ENCODE results near the gene LIPA. TPM values are rescaled to one million over a fixed set of nuclear protein-coding genes. Genes with fewer than 3 reads are reported as not detected.
"Not testable (repeated sequence)": the region's sequence is repeated elsewhere in the genome, so short reads cannot be mapped to it uniquely, and the experiment has no call there.

LIPA gene
- polyA plus RNA-seq, 4 donors = 39.1 to 60.4 (median 47.1) TPM

GRCh38 chr10:89271532-89271931 is 20.0 kb upstream of the LIPA start:
- no peak for DNase-seq (ENCODE audit: low read depth in 4 of 4, low spot score in 2 of 4)

GRCh38 chr10:89270153-89270483 is 18.5 kb upstream of the LIPA start:
- DNase-seq (ENCODE audit: low read depth in 4 of 4, low spot score in 2 of 4) = no peak

- no peak for DNase-seq (ENCODE audit: low read depth in 4 of 4, low spot score in 2 of 4)
Measured at GRCh38 chr10:89269433-89270152, 18.0 kb upstream of the LIPA start.

GRCh38 chr10:89266721-89267453 is 15.3 kb upstream of the LIPA start:
- DNase-seq (ENCODE audit: low read depth in 4 of 4, low spot score in 2 of 4) = no peak

- no peak for DNase-seq (ENCODE audit: low read depth in 4 of 4, low spot score in 2 of 4)
Measured at GRCh38 chr10:89263531-89263930, 12.0 kb upstream of the LIPA start.

- no peak for DNase-seq (ENCODE audit: low read depth in 4 of 4, low spot score in 2 of 4)
Measured at GRCh38 chr10:89263091-89263490, 11.5 kb upstream of the LIPA start.

GRCh38 chr10:89262086-89263051 is 10.8 kb upstream of the LIPA start:
- no peak for DNase-seq (ENCODE audit: low read depth in 4 of 4, low spot score in 2 of 4)

- DNase-seq (ENCODE audit: low read depth in 4 of 4, low spot score in 2 of 4) = no peak
Measured at GRCh38 chr10:89258881-89259280, 7.3 kb upstream of the LIPA start.

- no peak for DNase-seq (ENCODE audit: low read depth in 4 of 4, low spot score in 2 of 4)
Measured at GRCh38 chr10:89257581-89257980, 6.0 kb upstream of the LIPA start.

- no peak for DNase-seq (ENCODE audit: low read depth in 4 of 4, low spot score in 2 of 4)
Measured at GRCh38 chr10:89256962-89257361, 5.4 kb upstream of the LIPA start.

GRCh38 chr10:89256340-89256739 is 4.8 kb upstream of the LIPA start:
- DNase-seq (ENCODE audit: low read depth in 4 of 4, low spot score in 2 of 4) = no peak

GRCh38 chr10:89255793-89256192 is 4.2 kb upstream of the LIPA start:
- no peak for DNase-seq (ENCODE audit: low read depth in 4 of 4, low spot score in 2 of 4)

GRCh38 chr10:89255091-89255579 is 3.6 kb upstream of the LIPA start:
- not testable (repeated sequence) for DNase-seq (ENCODE audit: low read depth in 4 of 4, low spot score in 2 of 4)

GRCh38 chr10:89252225-89252585 is 630 bp upstream of the LIPA start:
- DNase-seq (ENCODE audit: low read depth in 4 of 4, low spot score in 2 of 4) = no peak

- DNase-seq (ENCODE audit: low read depth in 4 of 4, low spot score in 2 of 4) = peak in 1 of 4 donors; percentile 13
Measured at GRCh38 chr10:89250865-89251408, 638 bp downstream of the LIPA start.

GRCh38 chr10:89248990-89249389 is 2.6 kb downstream of the LIPA start:
- no peak for DNase-seq (ENCODE audit: low read depth in 4 of 4, low spot score in 2 of 4)

- DNase-seq (ENCODE audit: low read depth in 4 of 4, low spot score in 2 of 4) = not testable (repeated sequence)
Measured at GRCh38 chr10:89247623-89248022, 4.0 kb downstream of the LIPA start.

GRCh38 chr10:89245802-89246201 is 5.8 kb downstream of the LIPA start:
- DNase-seq (ENCODE audit: low read depth in 4 of 4, low spot score in 2 of 4) = no peak

- no peak for DNase-seq (ENCODE audit: low read depth in 4 of 4, low spot score in 2 of 4)
Measured at GRCh38 chr10:89242840-89243568, 8.6 kb downstream of the LIPA start.

GRCh38 chr10:89242345-89242684 is 9.3 kb downstream of the LIPA start:
- DNase-seq (ENCODE audit: low read depth in 4 of 4, low spot score in 2 of 4) = no peak

Data from left renal cortex interstitium (tissue), 4 donors.